HS-27A (cell line): ENCODE results near the gene RAPGEF5.

Experiments used
- DNase-seq: peaks from one replicate; pipeline ENCODE4 v3.0.0-alpha.2; 2012; ENCODE audit warnings: low read depth, missing footprints

Gene RAPGEF5

DNA sequence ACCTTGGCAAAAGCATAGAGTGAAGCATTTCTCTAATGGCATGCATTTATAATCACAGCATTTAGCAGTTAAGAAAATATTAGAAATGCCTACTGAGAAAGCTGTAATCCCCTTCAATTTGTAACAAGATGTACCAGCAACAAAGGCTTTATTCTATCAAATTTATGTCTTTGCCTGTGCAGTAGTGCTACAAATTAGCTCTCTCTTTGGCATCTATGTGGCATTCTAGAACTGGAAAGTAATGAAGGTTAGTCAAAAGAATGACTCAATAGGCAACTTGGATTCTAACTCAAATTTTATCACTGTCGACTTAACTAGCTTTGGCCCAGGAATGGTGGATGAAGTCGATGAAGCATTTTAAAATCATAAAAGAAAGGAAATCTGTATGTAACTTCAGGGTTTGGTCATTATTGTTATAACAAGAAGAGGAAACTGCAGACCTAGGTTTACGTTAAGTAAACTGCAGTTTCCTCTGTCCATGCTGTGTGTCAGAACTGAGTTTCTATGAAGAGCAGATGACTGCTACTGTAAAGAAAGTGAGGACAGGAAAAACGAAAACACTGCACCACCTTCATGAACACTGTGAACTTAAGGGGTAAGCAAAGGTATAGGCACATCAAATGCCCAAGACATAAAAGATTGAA is 140.0 kb downstream of the RAPGEF5 start:
- DNase-seq: no peak

DNA sequence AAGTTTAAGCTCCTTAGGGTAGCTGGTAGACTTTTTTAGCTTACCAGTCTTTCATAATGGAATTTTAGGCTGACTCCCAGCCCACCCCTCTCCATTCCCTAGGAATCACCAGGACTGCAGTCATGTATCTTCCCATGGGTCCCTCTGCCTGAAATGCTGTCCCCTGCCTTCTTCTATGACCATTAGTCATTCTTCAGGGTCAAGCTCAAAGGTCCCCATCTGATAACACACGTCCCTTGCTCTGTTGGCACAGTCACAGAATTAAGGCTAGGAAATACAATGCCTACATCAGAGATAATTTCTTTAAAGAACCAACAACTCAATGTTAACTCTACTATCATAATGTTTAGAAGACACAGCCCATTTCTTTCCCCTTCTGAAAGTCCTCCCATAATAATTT is 140.6 kb downstream of the RAPGEF5 start:
- no peak for DNase-seq

DNA sequence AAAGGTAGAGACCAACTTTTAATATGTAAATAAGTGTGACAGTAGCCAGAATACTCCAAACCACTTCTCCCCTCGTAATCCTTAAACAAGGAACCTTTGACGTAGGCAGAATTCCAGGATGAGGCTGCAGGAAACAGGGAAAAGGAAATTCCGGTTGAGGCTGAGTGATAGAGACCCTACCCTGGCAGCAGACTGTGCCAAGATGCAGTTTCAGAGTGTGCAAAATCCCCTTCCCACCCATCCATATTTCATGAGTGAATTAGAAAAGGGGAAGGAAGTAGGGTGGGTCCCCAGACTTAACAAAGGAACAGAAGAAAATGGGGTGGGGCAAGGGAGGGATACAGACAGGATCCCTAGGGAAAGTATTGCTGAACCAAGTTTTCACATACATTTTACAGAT is 143.0 kb downstream of the RAPGEF5 start:
- DNase-seq: no peak

DNA sequence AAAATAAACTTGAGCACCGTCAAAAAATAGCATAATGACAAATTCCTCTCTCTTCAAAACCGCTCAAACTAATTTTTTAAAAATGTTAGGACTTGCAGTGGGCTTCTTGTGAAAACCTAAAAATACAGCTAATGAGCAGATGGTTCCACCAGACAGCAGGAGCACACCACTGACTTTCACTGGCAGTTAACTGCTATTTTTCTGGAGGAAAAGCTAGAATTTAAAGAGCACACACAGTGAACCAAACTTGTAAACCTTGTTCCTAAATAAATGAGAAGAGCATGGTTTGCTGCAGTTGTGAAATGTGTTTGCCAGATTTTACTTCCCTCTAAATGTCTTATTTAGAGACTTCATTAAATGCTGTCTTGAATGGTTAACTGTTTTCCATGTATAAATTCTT is 143.9 kb downstream of the RAPGEF5 start:
- no peak for DNase-seq

DNA sequence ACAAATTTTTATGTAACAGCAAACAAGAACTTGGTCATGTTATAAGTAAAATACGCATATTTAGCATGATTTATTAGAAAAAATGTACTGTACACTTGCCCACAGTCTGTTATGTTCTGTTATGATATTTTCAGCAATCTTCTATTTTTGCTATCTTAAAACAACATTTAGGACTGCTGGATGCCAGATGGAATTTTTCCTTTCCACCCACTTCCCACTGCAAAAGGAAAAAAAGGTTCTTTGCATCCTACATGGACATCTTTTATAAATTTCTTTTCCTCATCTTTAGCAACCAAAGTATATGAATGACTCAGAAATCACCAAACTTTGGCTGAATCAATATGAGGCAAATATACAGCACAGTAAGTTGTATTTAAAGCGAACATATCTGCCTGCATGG is 146.0 kb downstream of the RAPGEF5 start:
- no peak for DNase-seq

DNA sequence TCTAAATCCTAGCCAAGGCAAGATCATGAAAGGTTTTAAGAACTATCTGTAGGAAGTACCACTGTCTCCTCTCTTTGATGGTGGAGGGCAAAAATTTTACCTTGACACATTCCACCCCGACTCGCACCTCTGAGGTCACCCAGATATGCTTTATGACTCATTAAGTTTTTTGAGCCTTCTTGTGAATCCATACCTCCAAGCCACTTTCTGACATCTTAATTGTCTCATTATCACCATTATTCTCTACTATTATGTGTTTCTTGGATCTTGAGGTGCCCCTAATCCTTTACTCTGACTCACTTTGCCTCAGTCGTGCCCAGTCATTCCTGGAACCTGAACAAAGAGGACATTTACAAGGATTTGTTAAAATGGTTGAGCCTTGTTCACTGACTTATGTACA is 146.6 kb downstream of the RAPGEF5 start:
- DNase-seq: no peak

DNA sequence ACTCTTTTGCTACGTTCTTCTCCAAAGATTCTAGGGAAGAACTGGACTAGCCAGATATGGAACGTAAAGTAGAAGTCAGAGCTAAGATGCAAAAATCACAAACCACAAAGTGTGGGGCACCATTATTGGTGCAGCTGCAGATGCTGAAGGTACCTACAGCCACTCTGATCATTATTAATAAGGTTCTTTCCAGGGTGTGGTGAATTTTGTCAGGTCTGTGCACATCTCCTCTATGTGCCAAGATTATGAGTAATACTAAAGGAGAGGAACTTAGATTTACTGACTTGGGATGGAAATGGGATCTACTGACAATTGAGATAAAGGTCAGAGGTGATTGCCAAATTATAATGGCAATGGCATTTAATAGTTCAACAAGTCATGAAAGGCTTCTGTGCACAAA is 148.2 kb downstream of the RAPGEF5 start:
- no peak for DNase-seq

DNA sequence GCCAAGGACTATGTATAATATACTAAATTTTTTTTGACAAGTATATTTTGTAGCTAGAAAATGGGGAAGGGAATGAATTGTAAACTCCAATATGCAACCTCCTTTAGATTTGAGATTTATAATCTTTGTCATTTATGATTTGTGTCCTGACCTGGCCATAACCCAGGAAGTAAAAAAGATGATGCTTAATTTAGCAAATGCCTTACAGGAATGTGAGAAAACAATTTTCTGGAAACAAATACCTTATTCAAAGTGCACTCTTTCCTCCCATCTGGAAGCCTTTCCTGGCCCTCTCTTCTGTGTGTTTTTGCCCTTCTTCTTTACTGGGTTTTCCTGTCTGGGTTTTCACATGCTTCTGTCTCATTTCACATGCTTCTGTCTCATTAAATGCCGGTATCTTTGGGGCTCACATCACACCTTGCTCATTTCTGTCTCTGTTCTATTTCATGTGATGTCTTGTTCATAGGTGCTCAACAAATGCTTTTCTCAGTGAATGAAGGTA is 149.2 kb downstream of the RAPGEF5 start:
- DNase-seq: no peak

DNA sequence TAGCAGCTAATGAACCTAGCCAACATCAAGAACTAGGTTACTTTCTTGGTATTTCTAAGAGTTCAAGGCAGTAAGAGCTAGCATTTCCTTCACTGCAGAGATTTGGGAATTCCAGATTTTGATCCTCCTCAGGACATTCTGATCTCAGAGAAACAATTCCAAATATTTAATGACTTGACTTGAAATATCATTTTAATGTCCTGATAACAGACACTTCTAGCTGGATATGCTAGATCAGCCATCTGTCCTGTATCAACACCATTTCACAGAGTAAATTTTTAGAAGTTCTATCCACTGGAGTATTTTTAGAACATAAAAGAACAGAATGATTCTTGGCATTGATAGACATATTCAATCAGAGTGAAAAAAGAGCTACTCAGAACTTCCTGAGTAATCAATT is 151.3 kb downstream of the RAPGEF5 start:
- DNase-seq: no peak

DNA sequence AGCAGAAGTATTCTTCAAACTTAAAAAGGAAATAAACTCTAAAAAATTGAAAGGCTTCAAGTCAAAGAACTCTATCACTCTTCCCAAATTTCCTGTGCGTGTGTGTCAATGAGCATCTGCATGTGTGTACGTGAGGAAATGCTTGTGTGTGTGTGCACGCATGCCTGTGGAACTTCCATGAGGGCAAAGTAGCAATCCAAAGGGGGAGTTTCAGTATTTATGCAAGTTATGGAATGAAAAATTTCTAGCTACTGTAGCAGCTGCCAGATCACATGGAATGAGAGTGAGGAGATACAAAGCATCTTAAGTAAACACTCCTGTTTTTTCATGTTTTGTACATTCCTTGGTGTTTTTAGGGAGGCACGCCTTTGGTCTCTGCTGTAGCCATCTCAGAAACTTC is 152.6 kb downstream of the RAPGEF5 start:
- DNase-seq: no peak

DNA sequence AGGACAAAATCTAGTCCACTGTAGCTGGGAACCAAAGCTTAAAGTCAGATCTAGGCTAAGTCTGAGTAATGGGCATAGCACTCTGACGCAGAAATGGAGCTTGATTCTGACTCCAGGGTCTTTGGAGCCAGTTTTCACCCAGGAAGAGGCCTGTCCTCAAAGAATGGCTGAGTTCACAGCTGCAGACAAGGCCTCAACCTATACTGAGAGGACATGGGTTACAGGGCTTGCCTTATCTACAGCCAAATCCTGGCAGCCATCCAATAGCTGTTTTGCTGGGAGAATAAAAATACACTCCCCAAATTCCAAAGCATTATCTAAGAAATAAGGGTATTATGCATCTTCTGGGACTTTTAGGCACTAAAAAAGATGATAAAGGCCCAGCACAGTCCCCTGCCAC is 154.8 kb downstream of the RAPGEF5 start:
- DNase-seq: peak; percentile 8

DNA sequence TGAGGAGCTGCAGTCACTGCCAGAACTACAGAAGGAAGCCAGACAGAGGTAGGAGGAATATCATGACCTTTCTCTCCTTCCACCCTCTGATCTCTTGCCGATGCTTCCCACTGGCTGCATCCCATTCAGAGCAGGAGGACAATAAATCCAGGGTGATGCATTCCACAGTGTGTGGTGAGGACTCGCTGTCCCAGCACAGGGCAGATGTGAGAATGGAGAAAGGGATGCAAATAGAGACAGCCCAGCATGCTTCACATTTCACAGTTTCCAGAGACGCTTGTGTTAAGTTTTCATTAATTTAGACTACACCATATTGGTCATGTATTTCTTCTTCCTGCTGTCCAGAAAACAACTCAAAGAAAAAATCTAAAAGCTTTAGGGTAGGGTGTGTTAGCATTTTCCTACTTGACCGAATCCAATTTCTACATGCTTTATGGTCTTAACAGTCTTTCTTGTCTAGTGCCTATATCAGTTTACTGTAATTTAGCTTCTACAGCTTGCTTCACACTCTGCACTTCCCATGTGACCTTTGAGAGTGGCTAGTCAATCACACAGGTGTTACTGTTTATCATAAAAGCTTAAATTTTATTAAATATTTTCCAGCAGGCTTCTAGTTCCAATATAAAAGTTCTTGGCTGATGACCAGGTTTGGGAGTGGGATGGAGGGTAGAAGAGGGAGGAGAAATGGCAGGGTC is 155.6 kb downstream of the RAPGEF5 start:
- DNase-seq: no peak

DNA sequence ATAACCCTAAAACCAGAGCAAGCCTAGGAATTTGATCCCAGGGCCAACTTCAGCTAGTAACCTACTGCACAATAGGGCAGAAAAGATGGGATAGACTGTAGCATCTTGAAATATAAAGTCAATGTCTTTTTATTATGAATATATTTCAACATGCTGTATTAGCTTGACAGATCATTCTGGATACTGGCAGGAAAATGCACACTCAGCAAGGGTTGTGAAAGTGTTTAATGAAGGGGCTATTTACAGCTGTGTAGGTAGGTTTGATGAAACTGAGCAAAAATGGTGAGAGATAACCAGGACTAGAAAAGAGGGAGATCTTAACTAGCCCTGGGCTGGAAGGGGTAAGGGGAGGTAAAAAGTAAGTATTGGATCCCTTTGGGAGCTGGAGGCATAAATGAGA is 156.2 kb downstream of the RAPGEF5 start:
- no peak for DNase-seq

DNA sequence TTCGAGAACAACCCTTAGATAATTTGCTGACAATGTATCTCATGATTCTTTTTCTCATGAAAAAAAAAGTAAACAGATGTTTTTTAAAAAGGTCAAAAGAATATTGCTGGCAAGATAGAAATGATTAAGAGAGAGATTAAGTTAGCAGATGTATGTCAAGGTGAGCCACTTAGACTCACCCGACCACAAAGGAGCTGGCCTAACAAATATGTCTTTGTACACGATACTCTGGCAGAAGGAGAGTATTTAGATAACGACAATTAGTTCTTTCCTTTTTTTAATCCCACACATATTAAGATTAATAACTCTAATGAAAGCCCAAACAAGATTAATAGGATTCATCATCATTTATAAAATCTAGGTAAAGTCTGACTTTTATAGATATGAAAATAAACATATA is 156.7 kb downstream of the RAPGEF5 start:
- no peak for DNase-seq

DNA sequence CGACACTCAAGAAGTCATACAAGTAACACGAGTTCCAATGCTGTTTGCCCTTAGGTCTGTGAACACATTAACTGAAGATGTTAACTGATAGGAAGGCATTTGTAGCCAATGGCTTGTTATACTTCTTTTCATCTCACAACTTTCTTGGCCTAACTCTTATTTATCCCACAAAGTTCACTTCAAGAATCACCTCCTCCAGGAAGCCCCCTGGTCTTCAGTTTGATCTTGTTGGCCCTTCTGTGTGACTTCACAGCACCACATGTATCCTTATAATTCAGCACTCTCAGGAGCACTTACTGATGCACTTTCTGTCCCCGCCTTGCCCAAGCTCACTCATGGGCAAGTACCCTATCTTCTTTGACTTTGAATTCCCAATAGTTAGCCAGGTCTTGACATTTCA is 159.6 kb downstream of the RAPGEF5 start:
- no peak for DNase-seq

DNA sequence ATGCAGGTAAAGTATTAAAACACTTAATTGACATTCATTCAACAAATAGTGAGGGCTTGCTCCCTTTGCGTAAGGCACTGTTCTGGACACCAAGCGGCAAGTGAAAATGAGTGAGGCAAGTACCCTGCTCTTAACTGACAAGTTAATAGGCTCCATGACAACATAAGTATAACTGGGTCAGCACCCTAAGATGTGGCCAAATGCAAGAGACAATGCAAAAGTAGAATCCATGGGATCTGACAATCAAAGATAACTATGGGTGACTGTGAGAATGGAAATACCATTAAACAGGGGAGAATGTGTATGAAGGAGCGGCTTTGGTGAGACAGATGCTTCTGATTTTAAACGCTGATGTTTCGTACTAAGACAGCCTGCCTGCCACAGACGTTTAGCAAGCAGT is 160.5 kb downstream of the RAPGEF5 start:
- no peak for DNase-seq

DNA sequence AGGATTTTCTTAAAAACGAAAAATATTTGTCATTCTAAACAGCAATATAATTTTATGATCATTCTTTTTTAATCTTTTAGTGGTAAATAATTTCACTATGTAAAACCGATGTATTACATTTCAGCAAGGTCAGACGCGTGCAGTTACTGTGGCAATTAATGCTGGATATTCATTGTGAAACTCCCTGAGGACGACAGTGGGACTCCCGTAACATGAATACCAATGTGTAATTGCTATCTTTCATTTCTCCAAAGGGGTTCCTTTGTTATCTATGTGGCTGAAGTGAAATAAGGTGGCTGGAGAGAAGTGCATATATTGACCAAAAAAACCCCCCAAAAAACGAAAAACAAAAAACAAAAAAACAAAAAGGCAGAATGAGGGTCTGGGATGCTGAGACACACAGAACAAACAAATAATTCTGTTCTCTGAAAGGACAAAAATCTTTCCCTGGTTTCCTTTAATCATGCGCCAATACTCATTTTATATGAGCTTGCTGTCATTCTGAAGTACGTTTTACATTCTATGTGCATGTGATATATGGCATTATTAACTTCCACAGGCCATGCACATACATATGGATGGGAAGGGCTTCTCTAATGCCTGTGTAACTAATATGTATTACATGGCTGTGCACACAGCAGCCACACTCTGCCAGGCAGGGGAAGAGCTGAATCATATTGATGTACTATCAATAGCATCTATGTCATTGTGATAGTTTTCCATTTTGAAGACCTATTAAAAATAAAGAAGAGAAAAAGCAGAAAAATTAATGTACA is 161.4 kb downstream of the RAPGEF5 start:
- no peak for DNase-seq

DNA sequence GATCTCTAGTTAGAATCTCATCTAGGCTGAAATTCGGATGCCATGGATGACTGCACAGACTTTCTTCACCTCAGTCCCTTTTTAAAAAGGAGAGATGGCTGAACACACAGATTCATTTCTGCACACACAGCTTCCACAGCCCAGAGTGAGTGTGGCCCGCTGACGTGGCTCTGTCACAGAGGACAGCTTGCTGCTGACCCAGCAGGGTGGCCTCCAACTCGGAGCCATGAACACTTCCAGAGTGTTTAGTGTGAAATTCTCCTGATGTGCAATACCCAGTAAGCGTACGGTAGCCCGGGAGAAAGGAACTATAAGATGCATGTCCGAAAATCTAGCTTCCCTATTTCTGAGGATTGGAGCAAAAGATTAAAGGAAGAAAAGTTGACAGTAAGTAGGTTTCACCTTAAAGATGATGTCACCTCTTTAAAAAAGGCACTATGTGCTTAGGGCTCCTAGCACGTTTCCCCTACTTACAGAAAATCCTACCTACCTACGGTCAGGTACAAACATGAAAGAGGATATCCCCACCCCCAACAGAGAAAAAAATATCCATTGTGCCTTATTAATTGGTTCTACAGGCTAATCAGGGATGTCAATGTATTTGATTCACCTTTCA is 162.2 kb downstream of the RAPGEF5 start:
- DNase-seq: no peak

DNA sequence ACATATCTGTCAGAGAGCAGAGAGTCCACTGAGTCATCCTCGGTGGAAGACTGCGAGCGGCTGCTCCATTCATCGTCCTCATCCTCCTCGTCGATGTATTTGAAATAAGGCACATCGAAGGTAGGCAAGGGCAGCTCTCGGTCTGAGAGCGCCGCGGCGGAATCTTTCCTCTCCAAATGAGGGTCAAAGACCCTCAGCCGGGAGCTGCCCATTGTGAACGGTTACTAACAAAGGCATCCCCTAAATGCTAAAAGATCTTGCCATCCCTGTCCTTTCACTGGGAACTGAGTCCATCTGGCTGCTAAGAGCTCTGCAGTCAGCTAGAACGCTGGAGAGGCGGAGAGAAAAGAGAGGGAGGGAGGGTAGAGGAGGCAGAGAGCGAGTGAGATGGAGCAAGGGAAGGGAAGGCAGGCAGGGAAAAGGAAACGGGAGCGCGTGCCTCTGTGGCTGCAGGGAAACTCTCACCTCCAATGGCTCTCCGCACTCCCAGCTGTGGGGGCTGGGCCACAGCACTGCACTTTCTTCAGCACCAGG is 163.4 kb downstream of the RAPGEF5 start:
- no peak for DNase-seq

DNA sequence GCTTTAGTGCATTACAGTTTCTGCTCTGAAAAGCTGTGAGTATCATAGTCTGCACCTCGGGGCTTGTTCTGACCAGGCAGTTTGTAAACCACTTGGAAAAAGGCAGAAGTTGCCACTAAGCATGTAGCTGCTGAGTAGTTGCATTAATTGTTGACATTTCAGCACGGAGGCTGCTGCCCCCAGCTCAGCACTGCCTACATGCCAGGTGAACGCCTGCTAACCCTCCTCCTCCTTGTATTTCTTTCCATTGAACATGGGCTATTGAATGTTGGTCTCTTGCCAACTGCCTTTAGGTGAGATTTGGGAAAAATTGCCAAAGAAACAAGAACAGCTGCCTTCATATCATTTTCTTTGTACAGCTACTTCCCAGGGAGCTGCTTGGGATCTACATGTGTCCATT is 164.2 kb downstream of the RAPGEF5 start:
- DNase-seq: no peak

DNA sequence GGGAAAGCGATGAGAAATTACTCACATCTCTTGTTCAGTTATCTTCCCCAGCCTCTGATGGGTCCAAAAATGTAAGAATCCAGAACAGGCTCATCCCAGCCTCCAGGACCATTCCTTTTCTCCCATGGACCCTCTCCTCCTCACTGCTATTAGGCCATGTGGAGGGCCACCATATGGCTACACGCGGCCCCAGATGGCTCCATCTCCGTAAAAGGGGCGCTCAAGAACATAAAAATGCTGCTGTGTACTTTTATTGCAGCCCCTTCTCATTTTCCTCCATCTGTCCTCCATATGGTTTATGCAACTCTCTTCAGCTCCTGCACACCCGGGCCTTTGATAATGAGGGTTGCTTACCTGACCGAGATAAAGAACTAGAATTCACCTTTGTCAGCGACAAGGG is 166.2 kb downstream of the RAPGEF5 start:
- no peak for DNase-seq

DNA sequence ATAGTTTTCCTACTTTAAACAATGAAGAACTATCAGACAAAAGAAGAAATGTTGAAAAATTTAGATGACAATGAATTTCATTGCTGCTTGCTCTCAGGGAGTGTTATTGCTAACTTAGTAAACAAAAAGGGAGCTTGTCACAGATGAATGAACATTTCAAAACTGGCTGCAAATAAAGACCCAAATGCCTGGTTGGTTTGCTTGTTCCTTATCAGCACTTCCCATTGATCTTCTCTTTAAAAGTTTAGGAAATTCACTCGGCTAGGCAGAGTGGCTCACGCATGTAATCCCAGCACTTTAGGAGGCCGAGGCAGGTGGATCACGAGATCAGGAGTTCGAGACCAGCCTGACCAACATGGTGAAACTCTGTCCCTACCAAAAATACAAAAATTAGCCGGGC is 167.2 kb downstream of the RAPGEF5 start:
- no peak for DNase-seq
